GM12874 (cell line): ENCODE results near the gene EGF.

ENCODE experiments used
- TF ChIP-seq, protein P1 (sequence below): IDR thresholded peaks from 2 replicates; pipeline ENCODE4 v1.5.1; 2011; ENCODE audit warnings: low read depth, mild to moderate bottlenecking, control low read depth, low read length, moderate library complexity; ENCODE audit not compliant: insufficient read depth

The EGF gene

GRCh38 chr4:110042545-110043517 lies 130.1 kb downstream of the EGF start:
- TF ChIP-seq, protein P1, sequence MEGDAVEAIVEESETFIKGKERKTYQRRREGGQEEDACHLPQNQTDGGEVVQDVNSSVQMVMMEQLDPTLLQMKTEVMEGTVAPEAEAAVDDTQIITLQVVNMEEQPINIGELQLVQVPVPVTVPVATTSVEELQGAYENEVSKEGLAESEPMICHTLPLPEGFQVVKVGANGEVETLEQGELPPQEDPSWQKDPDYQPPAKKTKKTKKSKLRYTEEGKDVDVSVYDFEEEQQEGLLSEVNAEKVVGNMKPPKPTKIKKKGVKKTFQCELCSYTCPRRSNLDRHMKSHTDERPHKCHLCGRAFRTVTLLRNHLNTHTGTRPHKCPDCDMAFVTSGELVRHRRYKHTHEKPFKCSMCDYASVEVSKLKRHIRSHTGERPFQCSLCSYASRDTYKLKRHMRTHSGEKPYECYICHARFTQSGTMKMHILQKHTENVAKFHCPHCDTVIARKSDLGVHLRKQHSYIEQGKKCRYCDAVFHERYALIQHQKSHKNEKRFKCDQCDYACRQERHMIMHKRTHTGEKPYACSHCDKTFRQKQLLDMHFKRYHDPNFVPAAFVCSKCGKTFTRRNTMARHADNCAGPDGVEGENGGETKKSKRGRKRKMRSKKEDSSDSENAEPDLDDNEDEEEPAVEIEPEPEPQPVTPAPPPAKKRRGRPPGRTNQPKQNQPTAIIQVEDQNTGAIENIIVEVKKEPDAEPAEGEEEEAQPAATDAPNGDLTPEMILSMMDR: no peak

DNA sequence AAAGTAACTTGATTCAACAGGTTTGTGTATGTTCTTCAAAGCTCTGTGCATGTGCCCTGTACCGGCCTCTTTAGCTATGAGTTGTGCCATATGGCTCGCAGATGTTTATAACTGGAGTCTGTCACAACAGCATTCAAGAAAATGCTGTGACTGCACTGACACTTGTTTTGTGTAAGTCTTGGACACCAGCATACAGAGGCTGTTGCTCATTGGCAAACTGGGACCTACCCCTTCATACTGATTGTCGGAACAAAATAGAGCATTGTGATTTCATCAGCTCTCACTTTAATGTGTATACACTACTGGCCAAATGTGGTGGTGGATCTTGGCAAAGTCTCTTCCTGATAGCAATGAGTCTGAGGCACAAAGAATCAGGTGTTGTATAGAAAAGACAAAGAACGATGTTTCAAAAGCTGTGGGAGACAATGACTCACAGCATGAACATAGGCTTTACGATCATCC lies 133.9 kb downstream of the EGF start:
- TF ChIP-seq, protein P1: no peak

DNA sequence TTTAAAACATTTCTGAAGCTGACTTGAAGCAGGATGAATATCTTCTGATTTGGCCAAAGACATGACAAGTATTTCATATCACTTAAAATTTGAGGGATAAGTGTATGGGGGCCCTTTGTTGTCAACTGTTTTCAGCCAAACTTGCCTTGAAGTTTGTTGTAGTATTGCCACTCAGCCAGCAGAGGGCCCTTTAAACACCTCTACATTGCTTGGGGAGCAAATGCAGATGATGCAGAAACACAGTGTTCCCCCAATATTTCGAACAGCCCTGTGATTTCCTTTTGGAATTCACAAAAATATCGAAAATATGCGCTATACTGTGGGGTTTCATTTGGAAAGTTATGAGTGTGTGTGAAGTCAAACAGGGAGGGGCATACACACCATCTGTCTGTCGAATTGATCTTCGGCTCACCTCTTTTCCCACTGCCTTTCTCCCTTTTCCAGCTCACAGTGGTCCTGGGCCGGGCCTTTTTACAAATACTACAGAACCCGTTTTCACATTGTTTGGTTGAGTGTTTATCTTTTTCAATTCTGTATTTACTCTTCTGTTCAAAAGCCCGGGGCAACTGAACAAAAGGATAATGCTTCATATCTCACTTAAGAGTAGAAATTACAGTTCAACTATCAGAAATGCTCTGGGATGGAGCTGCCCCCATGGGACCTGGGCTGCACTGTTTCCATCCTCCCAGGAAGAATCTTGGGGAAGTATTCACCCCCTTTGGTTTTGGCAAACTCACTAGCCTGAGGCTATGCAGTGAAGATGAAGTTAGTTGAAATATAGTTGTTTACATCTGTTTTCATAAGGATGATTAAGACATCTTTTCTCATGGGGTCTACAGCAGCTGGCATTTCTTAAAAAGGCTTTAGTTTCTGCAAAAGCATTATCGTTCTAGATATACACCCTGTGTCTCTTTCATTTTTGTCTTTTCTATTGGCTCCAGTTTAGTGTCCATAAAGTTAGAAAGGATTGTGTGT lies 137.6 kb downstream of the EGF start:
- TF ChIP-seq, protein P1: peak; percentile 77

GRCh38 chr4:110055158-110055768 lies 142.6 kb downstream of the EGF start:
- TF ChIP-seq, protein P1: no peak

GRCh38 chr4:110058677-110059076 lies 146.0 kb downstream of the EGF start:
- TF ChIP-seq, protein P1: no peak

- TF ChIP-seq, protein P1: no peak
Observed at GRCh38 chr4:110059556-110060191, 147.0 kb downstream of the EGF start.
